Measurements from ENCODE around the gene IFT74. TPM values are rescaled to one million over a fixed set of nuclear protein-coding genes. Genes with fewer than 3 reads are reported as not detected.

The IFT74 gene
- total and polyA plus RNA-seq, 2 of the 13 experiments (the other 11 are each of a cell fraction or from before 2014, with no cell fraction given), result 4.2 to 12.3 TPM

GRCh38 chr9:26956860-26957233 lies 635 bp downstream of the IFT74 start (continued):
- TF ChIP-seq TRIM24 (CRISPR knock-in tag; IDR thresholded peaks at IDR 0.05) (no peak), TIGD3 (CRISPR knock-in tag; IDR thresholded peaks at IDR 0.05; ENCODE audit: borderline replicate concordance) (no peak), YEATS4 (CRISPR knock-in tag; IDR thresholded peaks at IDR 0.05; ENCODE audit: borderline replicate concordance) (no peak), SRSF1 (optimal IDR thresholded peaks at IDR 0.05; ENCODE audit: low read depth, low read length) (no peak), THRA (CRISPR knock-in tag; IDR thresholded peaks at IDR 0.05; ENCODE audit: borderline replicate concordance) (no peak), ZNF549 (CRISPR knock-in tag; IDR thresholded peaks at IDR 0.05) (no peak), TAF1 (CRISPR knock-in tag; IDR thresholded peaks at IDR 0.05) (no peak), HDAC1 (CRISPR knock-in tag; IDR thresholded peaks at IDR 0.05) (no peak), ZNF510 (CRISPR knock-in tag; IDR thresholded peaks at IDR 0.05; ENCODE audit: low read depth) (no peak)
- TF ChIP-seq, protein P1, sequence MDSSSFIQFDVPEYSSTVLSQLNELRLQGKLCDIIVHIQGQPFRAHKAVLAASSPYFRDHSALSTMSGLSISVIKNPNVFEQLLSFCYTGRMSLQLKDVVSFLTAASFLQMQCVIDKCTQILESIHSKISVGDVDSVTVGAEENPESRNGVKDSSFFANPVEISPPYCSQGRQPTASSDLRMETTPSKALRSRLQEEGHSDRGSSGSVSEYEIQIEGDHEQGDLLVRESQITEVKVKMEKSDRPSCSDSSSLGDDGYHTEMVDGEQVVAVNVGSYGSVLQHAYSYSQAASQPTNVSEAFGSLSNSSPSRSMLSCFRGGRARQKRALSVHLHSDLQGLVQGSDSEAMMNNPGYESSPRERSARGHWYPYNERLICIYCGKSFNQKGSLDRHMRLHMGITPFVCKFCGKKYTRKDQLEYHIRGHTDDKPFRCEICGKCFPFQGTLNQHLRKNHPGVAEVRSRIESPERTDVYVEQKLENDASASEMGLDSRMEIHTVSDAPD (CRISPR knock-in tag; IDR thresholded peaks at IDR 0.05), result no peak
- TF ChIP-seq, protein P2, sequence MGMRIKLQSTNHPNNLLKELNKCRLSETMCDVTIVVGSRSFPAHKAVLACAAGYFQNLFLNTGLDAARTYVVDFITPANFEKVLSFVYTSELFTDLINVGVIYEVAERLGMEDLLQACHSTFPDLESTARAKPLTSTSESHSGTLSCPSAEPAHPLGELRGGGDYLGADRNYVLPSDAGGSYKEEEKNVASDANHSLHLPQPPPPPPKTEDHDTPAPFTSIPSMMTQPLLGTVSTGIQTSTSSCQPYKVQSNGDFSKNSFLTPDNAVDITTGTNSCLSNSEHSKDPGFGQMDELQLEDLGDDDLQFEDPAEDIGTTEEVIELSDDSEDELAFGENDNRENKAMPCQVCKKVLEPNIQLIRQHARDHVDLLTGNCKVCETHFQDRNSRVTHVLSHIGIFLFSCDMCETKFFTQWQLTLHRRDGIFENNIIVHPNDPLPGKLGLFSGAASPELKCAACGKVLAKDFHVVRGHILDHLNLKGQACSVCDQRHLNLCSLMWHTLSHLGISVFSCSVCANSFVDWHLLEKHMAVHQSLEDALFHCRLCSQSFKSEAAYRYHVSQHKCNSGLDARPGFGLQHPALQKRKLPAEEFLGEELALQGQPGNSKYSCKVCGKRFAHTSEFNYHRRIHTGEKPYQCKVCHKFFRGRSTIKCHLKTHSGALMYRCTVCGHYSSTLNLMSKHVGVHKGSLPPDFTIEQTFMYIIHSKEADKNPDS (CRISPR knock-in tag; IDR thresholded peaks at IDR 0.05), result no peak

Data from HepG2 (cell line).